ENCODE measurements around the gene PCLO.

GRCh38 chr7:83077328-83077727 is 85.4 kb downstream of the PCLO start:
- TF ChIP-seq EZH2 (IDR thresholded peaks at IDR 0.05; ENCODE audit: borderline replicate concordance, low read length) (no peak), CTCF (conservative IDR thresholded peaks at IDR 0.05 in 1 of 2, IDR thresholded peaks at IDR 0.05 in 1 of 2; ENCODE audit: extremely low read depth in 1 of 2, insufficient read depth in 1 of 2, low read depth in 1 of 2, low read length in 2 of 2) (no peak)

Measured in mammary epithelial cell (primary cell).